GM21717 (cell line): ENCODE data around the gene PAX8.
"Not testable (repeated sequence)": the region's sequence is repeated elsewhere in the genome, so short reads cannot be mapped to it uniquely, and the experiment has no call there.

Experiments
- ATAC-seq: cut with Tn5 transposase; IDR thresholded peaks from one replicate; pipeline ENCODE4 v1.9.1; 2021; ENCODE audit warnings: mild to moderate bottlenecking, moderate library complexity; ENCODE audit not compliant: unreplicated experiment

The PAX8 gene

GRCh38 chr2:113291191-113291590, 12.5 kb upstream of the PAX8 start:
- ATAC-seq: no peak

GRCh38 chr2:113288674-113289149, 10.0 kb upstream of the PAX8 start:
- ATAC-seq: not testable (repeated sequence)

GRCh38 chr2:113288117-113288673, 9.5 kb upstream of the PAX8 start:
- not testable (repeated sequence) for ATAC-seq

- ATAC-seq: no peak
Observed at GRCh38 chr2:113285816-113286215, 7.1 kb upstream of the PAX8 start.

- ATAC-seq: not testable (repeated sequence)
Observed at GRCh38 chr2:113284999-113285398, 6.3 kb upstream of the PAX8 start.

GRCh38 chr2:113284476-113284875, 5.8 kb upstream of the PAX8 start:
- ATAC-seq: no peak

GRCh38 chr2:113283704-113284284, 5.1 kb upstream of the PAX8 start:
- ATAC-seq: no peak

- ATAC-seq: no peak
Observed at GRCh38 chr2:113282747-113283533, 4.2 kb upstream of the PAX8 start.

GRCh38 chr2:113281910-113282746, 3.4 kb upstream of the PAX8 start:
- no peak for ATAC-seq

- ATAC-seq: no peak
Observed at GRCh38 chr2:113278073-113278741, 514 bp downstream of the PAX8 start.

- no peak for ATAC-seq
Observed at GRCh38 chr2:113277474-113278072, 1.1 kb downstream of the PAX8 start.

GRCh38 chr2:113276761-113277425, 1.8 kb downstream of the PAX8 start:
- ATAC-seq: no peak

- no peak for ATAC-seq
Observed at GRCh38 chr2:113276216-113276760, 2.4 kb downstream of the PAX8 start.

GRCh38 chr2:113275556-113276215, 3.0 kb downstream of the PAX8 start:
- ATAC-seq: no peak

GRCh38 chr2:113274432-113274831, 4.3 kb downstream of the PAX8 start:
- ATAC-seq: no peak

GRCh38 chr2:113273981-113274380, 4.7 kb downstream of the PAX8 start:
- ATAC-seq: no peak

- no peak for ATAC-seq
Observed at GRCh38 chr2:113273027-113273551, 5.6 kb downstream of the PAX8 start.

- ATAC-seq: no peak
Observed at GRCh38 chr2:113272477-113272876, 6.2 kb downstream of the PAX8 start.
